ENCODE results near the gene NRG3.

NRG3 gene

GRCh38 chr10:82622479-82622878 lies 747.5 kb downstream of the NRG3 start:
- no peaks in the 10 kb centered on the region for H3K36me3 ChIP-seq (ENCODE audit: insufficient read depth, low read length)
- no peak overlapping the region for H3K4me3 ChIP-seq
- DNase-seq (ENCODE audit: low read depth, low spot score) = no peak
- no peak overlapping the region for H3K9ac ChIP-seq (ENCODE audit: insufficient read length)
- TF ChIP-seq FOXP2 (optimal IDR thresholded peaks at IDR 0.05; ENCODE audit: control extremely low read depth, extremely low read length, insufficient read depth) = no peak
- no peak for TF ChIP-seq EZH2 (IDR thresholded peaks at IDR 0.05)
- H3K27ac ChIP-seq = no peak overlapping the region
- no peaks in the 10 kb centered on the region for H3K9me3 ChIP-seq (ENCODE audit: low read depth, low read length)

- H3K4me3 ChIP-seq = no peak overlapping the region
- H3K9ac ChIP-seq (ENCODE audit: insufficient read length) = no peak overlapping the region
- no peaks in the 10 kb centered on the region for H3K36me3 ChIP-seq (ENCODE audit: insufficient read depth, low read length)
- no peak overlapping the region for H3K27ac ChIP-seq
- no peak for TF ChIP-seq FOXP2 (optimal IDR thresholded peaks at IDR 0.05; ENCODE audit: control extremely low read depth, extremely low read length, insufficient read depth)
- no peak for TF ChIP-seq EZH2 (IDR thresholded peaks at IDR 0.05)
- no peak for TF ChIP-seq POLR2AphosphoS5 (IDR thresholded peaks at IDR 0.05; ENCODE audit: borderline replicate concordance, low read depth, low read length)
- no peak for DNase-seq (ENCODE audit: low read depth, low spot score)
- H3K9me3 ChIP-seq (ENCODE audit: low read depth, low read length) = no peaks in the 10 kb centered on the region
These were observed 750.7 kb downstream of the NRG3 start for GRCh38 chr10:82625512-82626189.

GRCh38 chr10:82628373-82628772 lies 753.4 kb downstream of the NRG3 start:
- no peak overlapping the region for H3K4me3 ChIP-seq
- no peak overlapping the region for H3K9ac ChIP-seq (ENCODE audit: insufficient read length)
- DNase-seq (ENCODE audit: low read depth, low spot score) = no peak
- TF ChIP-seq POLR2AphosphoS5 (IDR thresholded peaks at IDR 0.05; ENCODE audit: borderline replicate concordance, low read depth, low read length) (no peak), EZH2 (IDR thresholded peaks at IDR 0.05) (no peak), FOXP2 (optimal IDR thresholded peaks at IDR 0.05; ENCODE audit: control extremely low read depth, extremely low read length, insufficient read depth) (no peak)
- H3K9me3 ChIP-seq (ENCODE audit: low read depth, low read length) = no peaks in the 10 kb centered on the region
- H3K27ac ChIP-seq = no peak overlapping the region
- no peaks in the 10 kb centered on the region for H3K36me3 ChIP-seq (ENCODE audit: insufficient read depth, low read length)

- TF ChIP-seq FOXP2 (optimal IDR thresholded peaks at IDR 0.05; ENCODE audit: control extremely low read depth, extremely low read length, insufficient read depth) (no peak), EZH2 (IDR thresholded peaks at IDR 0.05) (no peak), POLR2AphosphoS5 (IDR thresholded peaks at IDR 0.05; ENCODE audit: borderline replicate concordance, low read depth, low read length) (no peak)
- Histone ChIP-seq H3K27ac (no peak overlapping the region), H3K36me3 (ENCODE audit: insufficient read depth, low read length) (no peaks in the 10 kb centered on the region), H3K4me3 (no peak overlapping the region), H3K9ac (ENCODE audit: insufficient read length) (no peak overlapping the region), H3K9me3 (ENCODE audit: low read depth, low read length) (no peaks in the 10 kb centered on the region)
- DNase-seq (ENCODE audit: low read depth, low spot score) = no peak
These were observed 768.1 kb downstream of the NRG3 start for GRCh38 chr10:82643076-82643475.

- TF ChIP-seq FOXP2 (optimal IDR thresholded peaks at IDR 0.05; ENCODE audit: control extremely low read depth, extremely low read length, insufficient read depth) (no peak), EZH2 (IDR thresholded peaks at IDR 0.05) (no peak), POLR2AphosphoS5 (IDR thresholded peaks at IDR 0.05; ENCODE audit: borderline replicate concordance, low read depth, low read length) (no peak)
- H3K9me3 ChIP-seq (ENCODE audit: low read depth, low read length) = no peaks in the 10 kb centered on the region
- no peak overlapping the region for H3K9ac ChIP-seq (ENCODE audit: insufficient read length)
- DNase-seq (ENCODE audit: low read depth, low spot score) = no peak
- no peak overlapping the region for H3K27ac ChIP-seq
- no peaks in the 10 kb centered on the region for H3K36me3 ChIP-seq (ENCODE audit: insufficient read depth, low read length)
- H3K4me3 ChIP-seq = no peak overlapping the region
These were observed 768.6 kb downstream of the NRG3 start for GRCh38 chr10:82643601-82644000.

- Histone ChIP-seq H3K36me3 (ENCODE audit: insufficient read depth, low read length) (no peaks in the 10 kb centered on the region), H3K27ac (no peak overlapping the region), H3K4me3 (no peak overlapping the region), H3K9me3 (ENCODE audit: low read depth, low read length) (no peaks in the 10 kb centered on the region), H3K9ac (ENCODE audit: insufficient read length) (no peak overlapping the region)
- DNase-seq (ENCODE audit: low read depth, low spot score) = no peak
- TF ChIP-seq FOXP2 (optimal IDR thresholded peaks at IDR 0.05; ENCODE audit: control extremely low read depth, extremely low read length, insufficient read depth) = no peak
- no peak for TF ChIP-seq POLR2AphosphoS5 (IDR thresholded peaks at IDR 0.05; ENCODE audit: borderline replicate concordance, low read depth, low read length)
- no peak for TF ChIP-seq EZH2 (IDR thresholded peaks at IDR 0.05)
These were observed 770.2 kb downstream of the NRG3 start for GRCh38 chr10:82645221-82645620.

- H3K27ac ChIP-seq = no peak overlapping the region
These were observed 778.5 kb downstream of the NRG3 start for GRCh38 chr10:82653244-82654155.

GRCh38 chr10:82660205-82660604 lies 785.2 kb downstream of the NRG3 start:
- TF ChIP-seq POLR2AphosphoS5 (IDR thresholded peaks at IDR 0.05; ENCODE audit: borderline replicate concordance, low read depth, low read length) (no peak), FOXP2 (optimal IDR thresholded peaks at IDR 0.05; ENCODE audit: control extremely low read depth, extremely low read length, insufficient read depth) (no peak), EZH2 (IDR thresholded peaks at IDR 0.05) (no peak)
- H3K4me3 ChIP-seq = no peak overlapping the region
- H3K9ac ChIP-seq (ENCODE audit: insufficient read length) = no peak overlapping the region
- no peak for DNase-seq (ENCODE audit: low read depth, low spot score)
- H3K9me3 ChIP-seq (ENCODE audit: low read depth, low read length) = no peaks in the 10 kb centered on the region
- no peaks in the 10 kb centered on the region for H3K36me3 ChIP-seq (ENCODE audit: insufficient read depth, low read length)
- H3K27ac ChIP-seq = no peak overlapping the region

More at GRCh38 chr10:82653244-82654155, 778.5 kb downstream of the NRG3 start:
- DNase-seq (ENCODE audit: low read depth, low spot score) = no peak
- no peaks in the 10 kb centered on the region for H3K36me3 ChIP-seq (ENCODE audit: insufficient read depth, low read length)
- no peak overlapping the region for H3K9ac ChIP-seq (ENCODE audit: insufficient read length)
- H3K9me3 ChIP-seq (ENCODE audit: low read depth, low read length) = no peaks in the 10 kb centered on the region
- TF ChIP-seq FOXP2 (optimal IDR thresholded peaks at IDR 0.05; ENCODE audit: control extremely low read depth, extremely low read length, insufficient read depth) (no peak), POLR2AphosphoS5 (IDR thresholded peaks at IDR 0.05; ENCODE audit: borderline replicate concordance, low read depth, low read length) (no peak), EZH2 (IDR thresholded peaks at IDR 0.05) (no peak)
- no peak overlapping the region for H3K4me3 ChIP-seq

Data from SK-N-MC (cell line).